ENCODE results near the gene CCDC107.

CCDC107 gene

DNA sequence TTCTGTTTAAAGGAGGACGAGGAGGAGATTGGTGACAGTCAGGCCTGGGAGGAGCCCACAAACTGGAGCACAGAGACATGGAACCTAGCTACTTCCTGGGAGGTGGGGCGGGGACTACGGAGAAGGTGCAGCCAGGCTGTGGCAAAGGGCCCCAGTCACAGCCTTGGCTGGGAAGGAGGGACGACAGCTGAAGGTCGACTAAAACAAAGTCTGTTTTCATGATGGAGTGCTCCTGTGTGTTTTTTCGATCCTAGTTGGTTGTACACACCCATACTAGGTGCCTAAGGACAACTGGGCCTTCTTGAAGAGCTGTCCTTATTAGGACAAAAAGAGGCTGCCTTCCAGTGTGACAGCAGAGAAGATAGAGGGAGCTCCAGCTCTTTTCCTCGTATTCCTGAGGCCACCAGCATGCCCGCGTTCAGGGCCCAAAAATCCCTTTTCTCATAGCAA, 2.9 kb downstream of the CCDC107 start:
- H3F3A ChIP-seq (ENCODE audit: insufficient read depth, low read length), result no peaks in the 10 kb centered on the region
- peak overlapping the region; percentile 6 for H3K27ac ChIP-seq (ENCODE audit: low read depth, low read length, poor library complexity, severe bottlenecking)
- peaks cover 76% of the 10 kb centered on the region for H3K4me1 ChIP-seq (ENCODE audit: insufficient read depth, low read length, severe bottlenecking)
- H3K9ac ChIP-seq (ENCODE audit: low read length), result no peak overlapping the region
- H3K4me3 ChIP-seq (ENCODE audit: low read depth, low read length, poor library complexity, severe bottlenecking), result no peak overlapping the region
- TF ChIP-seq, protein P1, sequence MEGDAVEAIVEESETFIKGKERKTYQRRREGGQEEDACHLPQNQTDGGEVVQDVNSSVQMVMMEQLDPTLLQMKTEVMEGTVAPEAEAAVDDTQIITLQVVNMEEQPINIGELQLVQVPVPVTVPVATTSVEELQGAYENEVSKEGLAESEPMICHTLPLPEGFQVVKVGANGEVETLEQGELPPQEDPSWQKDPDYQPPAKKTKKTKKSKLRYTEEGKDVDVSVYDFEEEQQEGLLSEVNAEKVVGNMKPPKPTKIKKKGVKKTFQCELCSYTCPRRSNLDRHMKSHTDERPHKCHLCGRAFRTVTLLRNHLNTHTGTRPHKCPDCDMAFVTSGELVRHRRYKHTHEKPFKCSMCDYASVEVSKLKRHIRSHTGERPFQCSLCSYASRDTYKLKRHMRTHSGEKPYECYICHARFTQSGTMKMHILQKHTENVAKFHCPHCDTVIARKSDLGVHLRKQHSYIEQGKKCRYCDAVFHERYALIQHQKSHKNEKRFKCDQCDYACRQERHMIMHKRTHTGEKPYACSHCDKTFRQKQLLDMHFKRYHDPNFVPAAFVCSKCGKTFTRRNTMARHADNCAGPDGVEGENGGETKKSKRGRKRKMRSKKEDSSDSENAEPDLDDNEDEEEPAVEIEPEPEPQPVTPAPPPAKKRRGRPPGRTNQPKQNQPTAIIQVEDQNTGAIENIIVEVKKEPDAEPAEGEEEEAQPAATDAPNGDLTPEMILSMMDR (IDR thresholded peaks at IDR 0.05; ENCODE audit: low read length), result no peak; the same call in 1 of the 2 replicates
- no peak for TF ChIP-seq EZH2 (IDR thresholded peaks at IDR 0.05; ENCODE audit: borderline replicate concordance, low read length)
- H3K4me2 ChIP-seq (ENCODE audit: low read length), result no peak overlapping the region
- H2AFZ ChIP-seq (ENCODE audit: low read length), result no peak overlapping the region
- H3K9me2 ChIP-seq (ENCODE audit: low read depth, low read length), result no peaks in the 10 kb centered on the region
- peaks cover 33% of the 10 kb centered on the region; the same call in 1 of the 2 replicates for H3K36me3 ChIP-seq (ENCODE audit: insufficient read depth, low read length)
- no peaks in the 10 kb centered on the region for H3K27me3 ChIP-seq (ENCODE audit: insufficient read depth, low read length)
- H3K79me2 ChIP-seq (ENCODE audit: insufficient read depth, low read length), result no peaks in the 10 kb centered on the region
- no peaks in the 10 kb centered on the region for H4K20me1 ChIP-seq (ENCODE audit: insufficient read depth, low read length)
- no peaks in the 10 kb centered on the region for H3K9me3 ChIP-seq (ENCODE audit: low read length)

GRCh38 chr9:35661756-35662350, 3.8 kb downstream of the CCDC107 start:
- Histone ChIP-seq H3K4me3 (ENCODE audit: low read depth, low read length, poor library complexity, severe bottlenecking) (no peak overlapping the region), H3F3A (ENCODE audit: insufficient read depth, low read length) (no peaks in the 10 kb centered on the region), H4K20me1 (ENCODE audit: insufficient read depth, low read length) (no peaks in the 10 kb centered on the region), H3K4me1 (ENCODE audit: insufficient read depth, low read length, severe bottlenecking) (peaks cover 76% of the 10 kb centered on the region), H3K4me2 (ENCODE audit: low read length) (peak overlapping the region; percentile 71; the same call in 1 of the 2 replicates), H2AFZ (ENCODE audit: low read length) (no peak overlapping the region), H3K27ac (ENCODE audit: low read depth, low read length, poor library complexity, severe bottlenecking) (peak overlapping the region; percentile 30), H3K9ac (ENCODE audit: low read length) (no peak overlapping the region), H3K36me3 (ENCODE audit: insufficient read depth, low read length) (peaks cover 33% of the 10 kb centered on the region; the same call in 1 of the 2 replicates), H3K9me2 (ENCODE audit: low read depth, low read length) (no peaks in the 10 kb centered on the region), H3K9me3 (ENCODE audit: low read length) (no peaks in the 10 kb centered on the region), H3K27me3 (ENCODE audit: insufficient read depth, low read length) (no peaks in the 10 kb centered on the region), H3K79me2 (ENCODE audit: insufficient read depth, low read length) (no peaks in the 10 kb centered on the region)
- TF ChIP-seq EZH2 (IDR thresholded peaks at IDR 0.05; ENCODE audit: borderline replicate concordance, low read length), result no peak
- TF ChIP-seq, protein P1 (IDR thresholded peaks at IDR 0.05; ENCODE audit: low read length), result no peak

DNA sequence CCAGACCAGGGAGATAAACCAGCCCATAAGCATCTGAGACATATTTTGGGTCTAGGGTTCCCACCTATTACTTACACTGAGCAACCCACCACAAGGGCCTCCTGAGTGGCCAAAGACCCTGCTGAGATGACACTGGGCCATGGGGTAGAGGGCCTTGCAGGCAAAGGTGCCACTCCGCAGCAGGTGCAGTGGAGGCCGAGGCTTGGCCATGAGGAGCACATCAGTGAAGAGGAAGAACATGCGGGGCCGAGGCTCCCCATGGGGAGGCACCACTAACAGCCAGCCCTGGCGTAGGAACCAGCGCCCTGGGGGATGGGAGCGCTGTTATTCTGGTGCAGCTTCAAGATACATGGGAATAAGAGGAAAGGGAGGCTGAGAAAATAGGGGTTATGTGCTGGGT, 4.3 kb downstream of the CCDC107 start:
- TF ChIP-seq, protein P1 (IDR thresholded peaks at IDR 0.05; ENCODE audit: low read length), result no peak
- no peak for TF ChIP-seq EZH2 (IDR thresholded peaks at IDR 0.05; ENCODE audit: borderline replicate concordance, low read length)
- peak overlapping the region; percentile 30 for H3K27ac ChIP-seq (ENCODE audit: low read depth, low read length, poor library complexity, severe bottlenecking)
- no peaks in the 10 kb centered on the region for H3K79me2 ChIP-seq (ENCODE audit: insufficient read depth, low read length)
- no peaks in the 10 kb centered on the region for H3K9me3 ChIP-seq (ENCODE audit: low read length)
- no peaks in the 10 kb centered on the region for H3K9me2 ChIP-seq (ENCODE audit: low read depth, low read length)
- peaks cover 33% of the 10 kb centered on the region; the same call in 1 of the 2 replicates for H3K36me3 ChIP-seq (ENCODE audit: insufficient read depth, low read length)
- H2AFZ ChIP-seq (ENCODE audit: low read length), result no peak overlapping the region
- H4K20me1 ChIP-seq (ENCODE audit: insufficient read depth, low read length), result no peaks in the 10 kb centered on the region
- peaks cover 70% of the 10 kb centered on the region for H3K4me1 ChIP-seq (ENCODE audit: insufficient read depth, low read length, severe bottlenecking)
- peak overlapping the region; percentile 74 for H3K4me3 ChIP-seq (ENCODE audit: low read depth, low read length, poor library complexity, severe bottlenecking)
- H3K4me2 ChIP-seq (ENCODE audit: low read length), result peak overlapping the region; percentile 71; the same call in 1 of the 2 replicates
- H3K9ac ChIP-seq (ENCODE audit: low read length), result no peak overlapping the region
- no peaks in the 10 kb centered on the region for H3F3A ChIP-seq (ENCODE audit: insufficient read depth, low read length)
- no peaks in the 10 kb centered on the region for H3K27me3 ChIP-seq (ENCODE audit: insufficient read depth, low read length)

Data from OCI-LY1 (cell line).